Coronary artery (tissue), 2 donors: Measurements from ENCODE around the gene UBE2J2.

Source experiments
- DNase-seq: peaks from one replicate; pipeline ENCODE4 v3.0.0-alpha.2; 2017; ENCODE audit warnings: low spot score
- H3K27ac ChIP-seq, 2 donors: fragments of 200-600 bp; sonication (generic); one replicate each; pipeline ENCODE4 v1.5.1; 2016 to 2019
- H3K4me3 ChIP-seq: fragments of 200-600 bp; sonication (generic); 2 replicates; pipeline ENCODE4 v1.5.1; 2016; ENCODE audit warnings: mild to moderate bottlenecking, moderate library complexity
- CTCF ChIP-seq: fragments of 200-600 bp; sonication (generic); IDR thresholded peaks from one replicate; pipeline ENCODE4 v1.5.1; 2019; ENCODE audit warnings: antibody characterized with exemption

The UBE2J2 gene

GRCh38 chr1:1274299-1274930, 761 bp upstream of the UBE2J2 start:
- DNase-seq: no peak
- Histone ChIP-seq H3K4me3 (peak overlapping the region; percentile 87), H3K27ac (peak overlapping the region; percentile 80 to 87)
- no peak for TF ChIP-seq CTCF

GRCh38 chr1:1273209-1273511, 494 bp downstream of the UBE2J2 start:
- no peak for DNase-seq
- TF ChIP-seq CTCF: no peak
- peak overlapping the region; percentile 80 to 87 for H3K27ac ChIP-seq
- H3K4me3 ChIP-seq: peak overlapping the region; percentile 87

GRCh38 chr1:1272341-1273208, 1.1 kb downstream of the UBE2J2 start:
- no peak for DNase-seq
- TF ChIP-seq CTCF: no peak
- peak overlapping the region; percentile 80 to 87 for H3K27ac ChIP-seq

GRCh38 chr1:1270813-1271212, 2.8 kb downstream of the UBE2J2 start:
- H3K4me3 ChIP-seq: peak overlapping the region; percentile 49
- H3K27ac ChIP-seq: peak overlapping the region in 1 of 2 donors; percentile 3
- no peak for DNase-seq
- no peak for TF ChIP-seq CTCF

More at GRCh38 chr1:1272341-1273208, 1.1 kb downstream of the UBE2J2 start:
- H3K4me3 ChIP-seq: peak overlapping the region; percentile 87

GRCh38 chr1:1268284-1268682, 5.4 kb downstream of the UBE2J2 start:
- no peak overlapping the region for H3K27ac ChIP-seq

GRCh38 chr1:1267488-1268283, 6.0 kb downstream of the UBE2J2 start:
- TF ChIP-seq CTCF: no peak
- no peak for DNase-seq
- no peak overlapping the region for H3K27ac ChIP-seq
- no peak overlapping the region for H3K4me3 ChIP-seq

More at GRCh38 chr1:1268284-1268682, 5.4 kb downstream of the UBE2J2 start:
- DNase-seq: no peak
- TF ChIP-seq CTCF: no peak
- no peak overlapping the region for H3K4me3 ChIP-seq
